Right kidney (tissue), 1 donor: ENCODE data around the gene SRBD1.
A peak's percentile ranks its signal among the peaks of the same experiment; 100 is the strongest.

ENCODE experiments used
- DNase-seq: peaks from one replicate; pipeline ENCODE4 v3.0.0-alpha.2; 2016

SRBD1 gene

DNA sequence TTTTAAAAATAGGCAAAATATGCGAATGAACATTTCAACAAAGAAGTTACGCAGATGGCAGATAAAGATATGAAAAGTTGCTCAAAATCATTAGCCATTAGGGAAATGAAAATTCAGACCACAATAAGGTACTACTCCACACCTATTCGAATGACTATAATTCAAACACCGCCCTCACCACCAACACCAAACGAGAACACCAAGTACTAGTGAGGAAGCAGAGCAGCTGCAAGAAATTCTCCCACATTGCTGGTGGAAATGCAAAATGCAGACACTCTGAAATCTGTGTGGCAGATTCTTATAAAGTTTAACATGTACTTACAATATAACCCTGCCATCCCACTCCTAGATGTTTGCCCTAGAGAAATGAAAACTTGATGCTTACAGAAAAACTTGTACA, 23.2 kb upstream of the SRBD1 start:
- no peak for DNase-seq

DNA sequence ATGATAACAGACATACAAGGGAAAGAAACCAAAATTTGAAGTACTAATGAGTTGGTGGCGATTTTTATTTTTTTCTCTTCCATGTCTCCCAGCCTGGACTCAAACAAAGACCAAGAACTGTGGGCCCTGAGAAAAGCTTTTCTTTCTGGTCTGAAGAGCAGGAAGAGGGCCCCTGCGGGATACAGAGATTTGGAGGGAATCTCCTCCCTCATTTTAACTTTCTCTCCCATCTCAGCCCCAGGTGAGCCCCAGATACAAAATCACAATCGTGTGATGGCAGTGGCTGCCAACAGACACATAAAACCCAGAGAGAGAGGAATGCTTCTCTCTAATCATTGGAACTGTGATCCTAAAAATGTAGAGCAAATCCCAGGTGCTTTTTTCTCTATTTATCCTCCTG, 20.9 kb upstream of the SRBD1 start:
- DNase-seq: no peak

DNA sequence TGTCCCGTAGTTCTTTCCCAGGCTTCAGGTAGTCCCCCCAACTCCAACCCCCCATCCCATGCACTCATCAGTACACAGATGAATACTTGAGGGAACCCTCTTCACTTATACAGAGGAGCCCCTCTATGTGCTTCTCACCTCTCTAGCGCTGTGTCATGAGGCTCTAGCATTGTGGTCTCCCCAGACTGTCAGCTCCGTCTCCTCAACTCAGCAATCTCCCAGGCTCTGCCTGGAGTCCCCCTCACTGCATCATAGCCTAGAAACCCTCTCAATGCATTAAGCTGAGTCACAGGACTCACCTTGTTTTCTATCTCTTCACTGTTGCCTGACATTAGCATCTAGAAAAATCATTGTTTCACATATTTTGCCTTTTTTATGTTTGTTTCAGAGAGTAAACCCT, 20.3 kb upstream of the SRBD1 start:
- no peak for DNase-seq

DNA sequence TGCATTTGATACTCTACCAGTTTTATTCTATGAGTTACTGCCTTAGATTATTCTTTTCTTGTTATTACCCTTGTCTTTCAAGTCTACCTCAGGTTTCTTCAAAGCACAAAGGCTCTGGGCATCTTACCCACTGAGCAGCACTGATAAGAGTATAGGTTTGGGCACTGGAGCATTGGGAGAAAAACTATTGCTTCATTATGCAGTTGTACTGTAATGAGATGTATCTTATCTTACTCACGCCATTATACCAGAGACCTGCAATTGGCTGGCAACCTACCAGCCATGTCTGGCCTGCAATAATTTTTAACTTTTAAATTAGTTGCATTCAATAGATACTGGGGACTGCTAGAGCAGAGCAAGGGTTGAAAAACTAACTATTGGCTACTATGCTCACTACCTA, 18.9 kb upstream of the SRBD1 start:
- no peak for DNase-seq

DNA sequence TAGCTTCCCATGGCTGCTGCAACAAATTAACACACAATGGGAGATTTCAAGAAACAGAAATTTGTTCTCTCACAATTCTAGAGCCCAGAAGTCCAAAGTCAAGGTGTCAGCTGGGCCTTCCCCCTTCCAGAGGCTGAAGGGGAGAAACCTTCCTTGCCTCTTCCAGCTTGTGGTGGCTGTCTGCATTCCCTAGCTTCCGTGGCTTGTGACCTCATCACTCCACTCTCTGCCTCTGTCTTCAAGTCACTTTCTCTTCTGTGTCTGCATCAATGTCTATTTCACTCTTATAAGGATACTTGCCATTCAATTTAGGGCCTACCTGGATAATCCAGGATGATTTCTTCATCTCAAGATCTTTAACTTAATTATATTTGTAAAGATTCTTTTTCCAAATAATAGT, 16.8 kb upstream of the SRBD1 start:
- no peak for DNase-seq

DNA sequence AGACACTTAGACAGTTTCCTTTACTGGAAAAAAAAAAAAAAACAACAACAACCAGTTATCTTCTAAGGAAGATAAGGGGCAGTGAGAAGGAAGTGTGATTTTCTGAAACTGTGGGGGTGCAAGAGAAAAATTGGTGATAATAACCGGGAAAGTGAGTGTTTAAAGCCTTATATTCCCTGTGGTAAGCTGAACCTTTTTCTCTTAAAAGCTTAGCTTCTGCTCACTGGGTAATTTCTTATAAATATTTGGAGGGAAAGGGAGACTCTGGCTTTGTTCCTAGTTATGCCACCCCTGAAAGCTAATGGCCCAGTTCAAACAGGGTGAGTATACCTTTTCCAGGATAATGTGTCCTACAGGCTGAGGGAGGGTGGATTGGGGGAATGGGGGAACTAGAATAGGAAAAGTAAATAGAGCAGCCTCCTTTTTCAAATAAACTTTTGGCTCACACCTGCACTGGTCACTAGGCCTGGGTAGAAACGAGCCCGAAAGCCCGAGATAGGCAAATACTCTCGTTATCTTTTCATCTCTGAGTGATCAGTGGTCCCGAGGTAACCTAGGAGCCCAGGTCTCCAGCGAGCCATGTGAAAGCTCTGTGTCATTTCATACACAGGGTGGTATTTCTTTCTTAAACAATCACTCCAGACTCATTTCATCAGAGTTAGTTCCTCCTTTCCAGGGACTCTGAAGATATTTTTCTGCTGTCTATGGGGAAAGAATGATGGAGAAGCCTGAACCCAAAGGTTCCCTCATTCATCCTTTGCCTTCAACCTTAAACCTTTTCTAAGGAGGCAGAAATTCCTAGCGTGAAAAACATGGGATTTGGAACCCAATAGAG, 15.5 kb upstream of the SRBD1 start:
- DNase-seq: no peak

DNA sequence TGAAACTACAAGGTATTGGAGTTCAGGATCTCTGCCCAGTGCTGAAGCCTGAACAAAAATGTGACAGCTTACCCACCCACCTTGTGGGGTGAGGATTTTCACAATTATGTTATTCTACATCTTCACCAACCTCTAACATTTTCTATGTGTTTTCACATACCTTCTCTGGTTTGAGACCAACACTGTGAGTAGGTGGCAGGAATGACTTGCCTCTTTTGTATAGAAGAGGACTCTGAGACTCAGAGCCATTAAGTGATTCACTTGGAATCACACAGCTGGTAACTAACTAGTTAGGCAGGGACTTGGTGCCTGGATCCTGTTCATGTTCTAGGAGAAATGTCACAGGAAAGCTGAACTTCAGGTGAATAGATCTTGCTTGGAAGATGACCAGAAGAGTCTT, 14.8 kb upstream of the SRBD1 start:
- DNase-seq: no peak

DNA sequence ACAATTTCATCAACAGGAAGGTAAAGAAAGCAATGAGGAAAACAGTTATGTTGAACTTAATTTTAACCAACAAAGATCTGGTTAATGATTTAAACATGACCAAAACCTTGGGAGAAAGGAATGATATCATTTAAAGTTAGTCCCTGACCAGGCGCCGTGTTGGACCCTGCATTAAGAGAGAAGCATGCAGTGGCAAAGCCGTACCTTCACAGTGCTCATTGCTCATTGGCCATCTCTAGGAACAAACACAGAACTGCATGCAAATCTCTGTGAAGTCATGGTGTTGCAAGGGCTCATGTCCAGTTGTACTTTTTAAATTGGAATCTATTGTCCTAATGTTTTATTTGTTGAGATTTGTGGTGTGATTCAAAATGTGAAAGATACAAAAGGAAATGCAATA, 12.0 kb upstream of the SRBD1 start:
- no peak for DNase-seq

DNA sequence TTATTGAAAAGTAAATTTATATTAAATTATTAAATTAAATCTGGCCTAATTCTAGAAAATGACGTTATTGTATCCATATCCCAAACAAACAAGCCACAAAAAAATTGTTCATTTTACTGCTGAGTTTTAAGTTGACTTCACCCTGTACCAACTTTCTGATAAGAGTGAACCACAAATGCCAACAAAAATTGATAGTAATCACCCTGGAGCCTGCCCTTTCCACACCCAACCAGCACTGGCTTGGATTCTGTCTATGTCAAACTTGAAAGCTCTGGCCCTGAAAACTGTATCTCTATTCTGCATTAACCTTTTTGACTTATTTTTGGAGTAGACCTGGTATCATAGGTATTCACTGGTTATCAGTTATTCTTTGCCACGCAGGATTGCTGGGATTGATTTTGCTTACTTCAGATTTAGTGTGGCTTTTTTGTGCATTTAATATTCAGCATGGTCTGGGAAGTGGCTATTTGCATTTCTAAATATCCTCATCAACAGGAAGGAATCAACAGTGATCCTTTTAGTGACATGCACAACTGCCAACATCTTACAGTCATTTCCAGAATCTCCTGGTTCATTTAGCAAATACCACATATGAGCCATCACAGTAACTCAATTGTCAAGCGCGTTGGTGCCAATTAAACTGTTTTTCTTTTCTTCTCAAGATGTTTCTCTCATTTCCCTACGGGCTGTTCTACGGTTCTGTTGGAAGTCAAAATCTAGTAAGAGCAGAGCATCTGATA, 11.4 kb upstream of the SRBD1 start:
- DNase-seq: no peak

DNA sequence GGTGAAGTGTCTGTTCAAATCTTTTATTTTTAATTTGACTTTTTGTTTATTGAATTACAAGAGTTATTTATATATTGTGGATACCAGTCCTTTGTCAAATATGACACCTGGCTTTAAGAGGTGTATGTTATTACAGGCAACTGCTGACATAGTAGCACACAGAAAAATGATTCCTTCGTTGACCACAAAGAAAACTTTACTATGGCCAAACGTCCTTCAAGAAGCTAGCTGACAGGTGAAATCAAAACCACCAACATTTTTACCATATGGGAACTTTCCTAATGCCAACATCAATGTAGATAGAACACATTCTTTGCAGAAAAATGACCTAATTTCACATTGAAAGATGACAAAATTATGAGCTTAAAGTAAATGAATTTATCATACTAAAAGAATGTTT, 6.4 kb upstream of the SRBD1 start:
- no peak for DNase-seq

DNA sequence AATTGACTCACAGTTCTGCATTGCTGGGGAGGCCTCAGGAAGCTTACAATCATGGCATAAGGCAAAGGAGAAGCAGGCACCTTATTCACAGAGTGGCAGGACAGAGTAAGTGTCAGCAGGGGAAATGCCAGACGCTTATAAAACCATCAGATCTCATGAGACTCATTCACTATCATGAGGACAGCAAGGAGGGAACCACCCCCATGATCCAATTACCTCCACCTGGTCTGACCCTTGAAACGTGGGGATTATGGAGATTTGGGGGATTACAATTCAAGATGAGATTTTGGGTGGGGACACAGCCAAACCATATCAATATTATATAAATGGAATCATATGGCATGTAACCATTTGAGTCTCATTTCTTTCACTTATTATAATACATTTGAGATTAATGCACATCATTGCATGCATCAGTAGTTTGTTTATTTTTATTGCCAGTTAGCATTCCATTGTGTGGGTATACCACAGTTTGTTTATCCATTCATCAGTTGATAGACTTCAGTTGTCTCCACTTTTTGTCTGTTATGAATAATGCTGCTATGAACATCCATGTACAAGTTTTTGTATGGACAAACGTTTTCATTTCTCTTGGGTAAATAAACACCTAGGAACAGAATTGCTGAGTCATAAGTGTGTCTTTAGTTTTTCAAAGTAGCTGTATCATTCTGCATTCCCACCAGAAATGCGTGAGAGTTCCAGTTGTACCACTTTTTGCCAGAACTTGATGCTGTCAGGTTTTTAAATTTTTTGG, 5.8 kb upstream of the SRBD1 start:
- no peak for DNase-seq

DNA sequence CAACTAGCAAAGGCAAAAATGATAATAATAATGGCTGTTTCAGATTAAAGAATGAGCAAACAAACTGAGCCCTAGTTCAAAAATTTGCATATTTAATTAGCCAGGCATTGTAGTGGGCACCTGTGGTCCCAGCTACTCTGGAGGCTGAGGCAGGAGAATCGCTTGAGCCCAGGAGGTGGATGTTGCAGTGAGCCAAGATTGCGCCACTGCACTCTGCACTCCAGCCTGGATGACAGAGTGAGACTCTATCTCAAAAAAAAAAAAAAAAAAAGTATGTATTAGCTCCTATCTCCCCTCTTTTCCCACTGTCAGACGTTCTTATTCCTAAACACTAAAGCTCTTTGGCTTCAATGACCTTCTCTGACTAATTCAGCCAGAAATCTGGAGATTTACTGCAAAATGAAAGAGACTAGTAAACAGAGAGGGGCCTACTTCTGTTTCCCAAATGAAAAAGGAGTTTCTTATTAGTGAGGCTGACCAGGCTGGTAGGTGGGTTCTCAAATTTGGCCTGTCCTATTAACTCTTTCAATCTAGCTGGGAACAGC, 3.9 kb upstream of the SRBD1 start:
- DNase-seq: no peak

DNA sequence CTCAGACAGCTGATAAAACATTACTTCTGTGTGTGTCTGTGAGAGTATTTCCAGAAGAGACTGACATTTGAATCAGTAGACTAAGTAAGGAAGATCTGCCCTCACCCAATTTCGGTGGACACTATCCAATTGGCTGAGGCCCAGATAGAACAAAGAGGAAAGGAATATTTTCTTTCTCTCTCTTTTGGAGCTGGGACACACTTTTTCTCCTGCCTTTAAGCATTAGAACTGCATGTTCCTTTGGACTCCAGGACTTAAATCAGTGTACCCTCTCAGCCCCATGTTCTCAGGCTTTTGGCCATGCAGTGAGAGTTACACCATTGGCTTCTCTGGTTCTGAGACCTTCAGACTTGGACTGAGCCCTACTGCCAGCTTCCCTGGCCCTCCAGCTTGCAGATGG, 3.3 kb upstream of the SRBD1 start:
- DNase-seq: no peak

DNA sequence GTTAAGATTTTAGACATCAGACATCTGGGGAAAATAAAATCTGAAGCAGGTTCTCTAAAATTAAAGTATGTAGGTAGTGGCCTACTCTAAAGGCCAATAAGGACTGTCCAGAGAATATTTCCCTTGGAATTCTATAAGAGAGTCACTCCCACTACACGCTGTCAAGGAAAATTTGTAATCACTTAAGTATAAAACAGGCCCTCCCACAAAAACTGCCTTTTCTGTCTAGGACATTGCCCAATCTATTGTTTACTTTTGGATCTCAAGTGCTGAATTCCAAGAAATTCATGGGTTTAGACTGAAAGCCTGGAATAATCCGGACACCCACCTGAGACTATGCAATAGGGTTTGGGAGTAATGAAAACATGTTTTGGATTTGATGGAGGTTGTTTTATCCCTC, 1.7 kb upstream of the SRBD1 start:
- DNase-seq: no peak

DNA sequence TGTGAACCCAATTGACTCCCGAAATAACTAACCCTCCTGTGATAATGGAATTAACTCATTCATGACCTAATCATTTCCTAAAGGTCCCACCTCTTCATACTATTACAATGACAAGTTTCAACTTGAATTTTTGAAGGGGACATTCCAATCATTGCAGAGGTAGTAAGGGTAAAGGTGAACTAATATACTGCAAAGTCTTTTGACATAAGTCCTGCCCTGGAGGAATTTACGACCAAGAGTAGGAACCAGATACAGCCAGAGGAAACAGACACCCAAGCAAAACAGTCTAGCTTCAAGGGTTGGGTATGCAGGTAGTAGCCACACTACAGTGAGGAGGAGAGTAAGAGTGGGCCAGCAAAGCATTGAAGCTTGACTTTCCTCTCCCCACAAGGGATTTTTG, 1.2 kb upstream of the SRBD1 start:
- DNase-seq: no peak

DNA sequence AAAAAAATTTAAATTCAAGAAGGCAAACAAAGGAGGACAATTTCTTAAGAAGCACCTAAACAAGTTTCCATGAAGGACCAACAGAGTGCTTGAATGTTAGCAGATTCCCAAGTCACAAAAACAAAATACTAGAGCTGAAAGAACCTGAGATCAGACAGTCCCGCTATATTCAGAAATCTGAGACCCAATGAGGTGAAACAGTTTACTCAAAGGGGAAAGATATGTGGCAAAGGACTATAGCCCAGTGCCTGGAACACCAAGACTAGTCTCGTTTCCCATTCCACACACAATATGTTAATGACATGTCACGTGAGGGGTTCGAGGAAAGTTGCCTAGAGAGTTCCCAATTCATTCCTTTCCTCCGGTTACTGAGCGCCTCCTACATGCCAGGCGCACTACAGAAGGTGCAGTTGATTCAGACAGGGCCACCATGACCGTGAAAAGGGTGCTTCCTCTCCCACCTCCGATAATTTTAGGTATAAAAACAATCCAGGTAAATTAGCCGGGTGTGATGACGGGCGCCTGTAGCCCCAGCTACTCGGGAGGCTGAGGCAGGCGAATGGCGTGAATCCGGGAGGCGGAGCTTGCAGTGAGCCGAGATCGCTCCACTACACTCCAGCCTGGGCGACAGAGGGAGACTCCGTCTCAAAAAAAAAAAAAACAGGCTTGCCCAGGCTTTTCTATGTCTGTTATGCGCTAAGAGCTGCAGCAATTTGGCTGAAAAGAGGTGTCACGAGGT, 617 bp downstream of the SRBD1 start:
- peak; percentile 80 for DNase-seq

DNA sequence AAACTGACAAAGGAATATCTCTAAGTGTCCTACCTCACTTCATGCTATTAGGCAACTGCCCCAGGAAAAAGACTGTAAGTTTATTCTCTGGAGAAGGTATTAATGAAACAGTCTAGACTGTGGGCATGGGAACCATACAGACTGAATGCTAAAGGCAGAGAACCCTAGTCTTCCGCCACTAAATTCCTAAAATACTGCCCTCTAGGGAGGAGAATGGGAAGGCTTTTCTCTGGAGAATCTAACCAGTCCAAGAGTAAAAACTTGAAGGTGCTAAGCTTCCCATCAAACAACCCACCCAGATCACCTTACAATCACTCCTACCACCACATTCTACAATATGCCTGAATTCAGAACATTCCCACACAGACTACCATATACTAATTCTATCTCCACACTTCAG, 3.4 kb downstream of the SRBD1 start:
- no peak for DNase-seq

DNA sequence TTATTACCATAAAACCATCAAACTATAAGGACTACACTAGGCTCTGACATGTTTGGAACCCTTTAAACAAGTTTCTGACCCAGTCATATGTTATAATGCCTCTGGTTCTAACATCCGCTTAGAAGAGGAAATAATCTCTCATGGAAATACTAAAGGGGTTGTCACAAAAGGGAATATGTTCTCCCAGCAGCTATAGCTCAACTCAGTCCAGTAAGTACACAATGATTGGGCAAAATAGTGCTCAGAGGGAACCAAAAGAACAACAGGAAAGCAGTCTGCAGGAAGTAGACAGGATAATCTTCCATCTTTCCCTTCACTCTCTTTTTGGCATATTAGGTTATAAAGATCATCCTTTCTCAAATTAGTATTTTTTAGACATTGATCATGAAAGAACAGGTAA, 4.3 kb downstream of the SRBD1 start:
- DNase-seq: no peak

DNA sequence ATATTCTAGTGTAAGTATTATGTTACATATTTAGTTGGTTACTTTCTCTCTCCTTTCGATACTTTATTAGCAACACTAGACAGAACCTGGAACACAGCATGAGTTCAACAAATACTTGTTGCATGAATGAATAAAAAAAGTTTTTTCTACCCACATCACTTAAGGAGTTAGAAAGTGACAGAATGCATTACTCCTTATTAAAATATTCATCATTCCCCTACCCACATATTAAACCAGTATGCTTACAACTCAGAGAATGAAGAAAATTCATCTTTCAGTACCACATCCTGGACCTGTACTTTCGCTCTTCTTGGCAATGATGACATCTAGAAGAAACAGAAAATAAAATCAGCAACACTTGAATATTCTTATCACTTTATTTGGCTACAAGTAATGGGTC, 6.0 kb downstream of the SRBD1 start:
- DNase-seq: no peak

DNA sequence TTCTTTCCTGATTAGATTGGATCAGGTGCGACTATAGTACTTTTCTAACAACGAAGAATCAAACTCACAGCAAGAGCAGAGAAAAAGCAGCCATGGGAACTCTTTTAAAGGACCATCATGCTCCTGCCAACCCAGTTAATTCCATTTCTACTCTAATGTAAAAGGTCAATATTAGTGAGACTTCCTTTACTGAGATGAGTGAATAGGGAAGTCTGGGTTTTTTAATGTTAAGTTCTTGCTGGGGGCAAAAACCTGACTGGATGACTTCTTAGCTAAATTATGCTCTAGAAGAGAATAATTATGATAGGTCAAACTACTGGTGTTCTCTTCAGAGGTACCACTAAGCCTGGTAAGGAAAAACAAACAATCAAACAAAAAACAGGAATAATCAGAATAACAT, 8.4 kb downstream of the SRBD1 start:
- no peak for DNase-seq

DNA sequence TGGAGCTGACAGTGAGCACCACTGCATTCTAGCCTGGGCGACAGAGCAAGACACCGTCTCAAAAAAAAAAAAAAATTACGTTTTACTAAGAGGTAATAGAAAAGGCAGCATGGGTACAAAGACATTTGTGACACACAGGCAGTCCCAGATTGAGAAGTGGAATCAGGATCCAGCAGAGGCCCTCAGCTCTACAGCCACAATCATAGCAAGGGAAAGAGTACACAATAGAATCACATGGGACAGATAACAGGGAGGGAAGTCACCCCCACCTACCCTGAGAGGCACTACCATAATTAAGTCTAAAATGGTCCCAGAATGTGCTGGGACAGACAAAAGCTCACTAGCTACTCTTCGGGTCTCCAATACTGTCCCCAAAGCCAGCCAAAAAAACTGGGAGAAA, 12.5 kb downstream of the SRBD1 start:
- DNase-seq: no peak

DNA sequence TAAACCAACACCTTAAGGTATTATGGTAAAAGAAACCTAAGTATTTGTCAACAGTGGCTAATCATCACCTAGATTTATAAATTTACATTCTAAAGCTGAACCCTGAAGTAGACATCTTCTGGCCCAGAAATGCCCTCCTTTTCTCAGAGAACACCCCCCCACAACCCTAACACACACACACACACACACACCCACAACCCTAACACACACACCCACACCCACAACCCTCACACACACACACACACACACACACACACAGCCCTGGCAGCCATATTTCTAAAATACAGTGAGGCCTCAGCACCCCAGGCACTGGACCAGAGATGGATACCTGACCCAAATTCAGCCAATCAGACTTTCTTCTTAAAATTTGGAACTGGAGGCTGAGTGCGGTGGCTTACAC, 14.3 kb downstream of the SRBD1 start:
- no peak for DNase-seq
